IMR-90 (cell line): ENCODE data around the gene IFNGR1.

Experiments used
- CTCF ChIP-seq: conservative IDR thresholded peaks from 2 replicates; pipeline ENCODE4 v1.5.1; 2012; ENCODE audit warnings: mild to moderate bottlenecking, low read depth, low read length, improper control_type of control experiment
- MXI1 ChIP-seq: IDR thresholded peaks from 2 replicates; pipeline ENCODE4 v1.6.1; 2012; ENCODE audit warnings: low read depth, mild to moderate bottlenecking, low read length, moderate library complexity, borderline replicate concordance
- POLR2A ChIP-seq: IDR thresholded peaks from 2 replicates; pipeline ENCODE4 v1.6.1; 2012; ENCODE audit warnings: mild to moderate bottlenecking, low read depth, low read length

DNA sequence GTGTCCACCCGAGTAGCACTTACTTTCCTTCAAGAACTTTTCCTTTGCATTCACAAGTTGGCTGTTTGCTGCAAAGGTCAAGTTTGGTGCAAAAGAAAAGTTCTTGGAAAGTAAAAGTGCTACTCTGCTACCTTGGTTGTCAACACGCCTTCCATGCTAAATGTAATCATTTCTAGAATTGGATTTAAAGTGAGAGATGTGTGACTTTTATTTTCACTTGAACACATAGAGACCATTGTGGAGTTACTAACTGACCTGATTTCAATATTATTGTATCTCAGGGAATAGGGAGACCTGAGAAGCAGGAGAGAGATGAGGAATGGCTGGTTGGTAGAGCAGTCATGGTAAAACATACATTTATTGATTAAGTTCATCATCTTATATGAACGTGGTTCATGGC lies 49.7 kb upstream of the IFNGR1 start:
- no peak for TF ChIP-seq POLR2A
- no peak for TF ChIP-seq MXI1
- TF ChIP-seq CTCF: no peak
